Left hindlimb (tissue), 1 donor: ENCODE data around the gene SPON2.

Experiments
- DNase-seq: peaks from one replicate; pipeline ENCODE4 v3.0.0-alpha.2; 2018

Gene SPON2

DNA sequence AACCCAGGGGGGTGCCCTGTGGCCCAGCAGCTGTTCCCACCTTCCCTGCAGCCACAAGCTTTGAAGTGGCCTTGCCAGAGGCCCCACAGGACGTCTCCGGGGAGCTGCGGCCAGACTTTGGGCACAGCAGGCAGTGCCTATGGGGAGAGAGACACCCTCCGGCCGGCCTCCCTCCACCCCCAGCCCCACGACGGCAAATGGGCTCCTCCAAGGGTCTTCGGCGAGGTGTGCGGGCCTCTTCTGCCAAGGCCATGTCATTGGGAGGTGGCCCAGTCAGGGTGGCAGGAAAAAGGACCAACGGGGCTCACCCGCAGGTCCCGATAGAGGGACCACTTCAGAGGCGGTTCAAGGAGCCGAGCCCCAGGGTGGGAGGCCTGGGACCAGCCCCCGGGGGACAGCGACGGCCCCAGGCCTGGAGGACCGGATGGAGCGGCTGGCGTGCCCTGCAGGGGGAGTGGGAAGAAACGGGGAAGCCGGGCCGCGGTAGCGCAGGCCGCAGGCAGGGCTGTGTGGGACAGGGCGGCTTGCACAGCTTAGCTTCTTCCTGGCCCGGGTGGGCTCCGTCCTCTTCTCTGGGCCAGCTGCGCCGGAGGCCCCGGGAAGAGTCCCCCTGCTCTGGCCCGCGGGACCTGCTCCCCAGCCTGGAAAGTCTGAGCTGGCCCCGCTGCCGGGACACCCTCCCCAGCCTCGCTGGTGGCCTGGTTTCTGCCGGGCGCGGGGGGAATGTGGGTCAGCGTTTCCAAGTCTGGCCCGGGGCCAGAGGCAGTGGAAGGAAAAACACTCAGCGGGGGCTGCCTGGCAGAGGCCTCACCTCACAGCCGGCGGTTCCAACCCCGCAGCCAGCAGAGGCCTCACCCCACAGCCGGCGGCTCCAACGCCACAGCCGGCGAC lies 21.9 kb upstream of the SPON2 start:
- peak; percentile 79 for DNase-seq

DNA sequence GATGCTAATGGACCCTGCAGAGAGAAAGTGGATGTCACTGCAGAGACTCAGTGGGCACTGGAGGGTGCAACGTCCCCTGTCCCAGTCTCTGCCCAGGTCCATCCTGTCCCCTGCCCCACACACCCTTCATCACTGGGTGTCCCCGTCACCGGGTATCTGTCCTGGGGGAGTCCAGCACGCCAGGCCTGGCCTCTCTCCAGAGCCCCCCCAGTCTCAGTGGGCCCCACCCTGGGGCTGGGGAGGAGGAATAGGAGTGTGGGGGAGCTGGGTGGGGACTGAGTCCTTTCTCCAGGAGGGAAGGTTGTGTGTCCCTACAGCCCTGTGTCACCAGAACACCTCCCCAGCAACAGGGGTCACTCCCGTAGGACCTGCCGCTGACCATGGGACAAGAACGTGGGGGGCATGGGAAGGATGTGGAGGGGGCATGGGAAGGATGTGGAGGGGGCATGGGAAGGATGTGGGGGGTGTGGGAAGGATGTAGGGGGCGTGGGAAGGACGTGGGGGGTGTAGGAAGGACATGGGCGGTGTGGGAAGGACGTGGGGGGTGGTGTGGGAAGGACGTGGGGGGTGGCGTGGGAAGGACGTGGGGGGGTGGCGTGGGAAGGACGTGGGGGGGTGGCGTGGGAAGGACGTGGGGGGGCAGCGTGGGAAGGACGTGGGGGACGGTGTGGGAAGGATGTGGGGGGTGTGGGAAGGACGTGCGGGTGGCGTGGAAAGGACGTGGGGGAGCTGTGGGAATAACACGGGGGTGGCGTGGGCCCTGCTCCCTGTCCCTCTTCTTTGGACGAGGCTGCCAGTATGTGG lies 21.0 kb upstream of the SPON2 start:
- no peak for DNase-seq

DNA sequence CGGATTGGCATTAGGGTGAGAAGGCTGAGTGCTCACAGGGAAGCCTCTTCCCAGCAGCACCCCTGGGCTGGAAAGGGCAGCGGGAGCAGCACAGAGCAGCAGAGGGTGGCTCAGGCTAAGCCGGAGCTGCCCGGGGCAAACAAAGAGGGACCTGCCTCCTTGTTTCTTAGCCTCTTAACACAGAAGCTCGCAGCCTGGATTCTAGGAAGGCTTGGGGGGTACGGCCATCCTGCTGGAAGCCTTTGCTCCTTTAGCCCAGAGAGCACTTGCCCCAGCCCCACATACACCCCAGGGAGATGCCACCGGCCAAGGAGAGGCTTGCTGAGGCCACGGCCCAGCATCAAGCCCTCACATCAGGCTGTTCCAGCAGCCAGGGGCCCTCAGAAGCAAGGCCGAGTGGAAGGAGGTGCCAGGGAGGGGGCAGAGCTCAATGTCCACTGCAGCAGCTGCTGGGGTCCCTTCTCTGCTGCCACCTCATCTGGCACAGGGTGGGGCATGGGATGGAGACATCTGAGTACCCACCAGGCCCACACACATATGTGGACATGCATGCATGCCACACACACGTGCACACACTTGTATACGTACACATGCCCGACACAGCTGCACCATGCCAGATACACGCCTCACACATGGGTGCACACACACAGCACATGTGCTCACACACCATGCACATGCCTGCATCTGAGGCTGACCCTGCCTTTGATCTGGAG lies 20.3 kb upstream of the SPON2 start:
- DNase-seq = peak; percentile 51

DNA sequence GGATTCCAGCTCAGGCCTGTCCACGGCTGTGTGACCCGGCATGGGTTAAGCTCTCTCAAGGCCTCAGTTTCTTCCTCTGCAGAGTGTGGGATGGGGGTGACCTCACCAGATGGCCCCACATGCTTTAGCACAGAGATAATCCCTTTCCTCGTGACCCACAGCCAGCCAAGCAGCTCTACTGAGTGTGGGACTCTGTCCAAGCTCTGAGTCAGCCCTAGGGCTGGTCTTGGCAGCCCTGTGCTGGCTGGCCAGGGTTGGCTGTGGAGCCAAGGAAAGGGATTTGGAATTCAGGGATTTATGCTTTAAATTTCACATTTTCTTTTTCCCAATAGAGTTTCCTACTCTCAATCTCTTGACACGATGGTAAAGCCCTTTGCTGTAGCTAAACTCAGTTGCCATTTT lies 19.7 kb upstream of the SPON2 start:
- DNase-seq = peak; percentile 89

DNA sequence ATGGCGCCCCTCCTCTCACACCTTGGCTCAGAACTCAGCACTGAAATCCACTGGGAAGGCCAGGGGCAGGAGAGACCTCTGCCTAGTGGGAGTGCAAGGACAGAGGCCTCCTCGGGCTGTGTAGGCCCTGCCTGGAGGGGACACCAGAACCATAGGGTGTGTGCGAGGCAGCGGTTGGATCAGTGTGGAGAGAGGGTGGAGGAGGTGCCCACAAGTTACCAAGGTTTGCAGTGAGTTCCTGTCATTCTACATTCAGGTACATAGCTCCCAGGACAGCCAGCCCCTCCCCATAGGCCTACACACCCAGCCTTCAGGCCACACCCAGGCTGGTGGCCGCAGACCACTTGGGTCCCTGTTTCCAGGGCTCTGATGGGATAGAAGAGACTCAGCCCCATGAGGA lies 19.2 kb upstream of the SPON2 start:
- no peak for DNase-seq

DNA sequence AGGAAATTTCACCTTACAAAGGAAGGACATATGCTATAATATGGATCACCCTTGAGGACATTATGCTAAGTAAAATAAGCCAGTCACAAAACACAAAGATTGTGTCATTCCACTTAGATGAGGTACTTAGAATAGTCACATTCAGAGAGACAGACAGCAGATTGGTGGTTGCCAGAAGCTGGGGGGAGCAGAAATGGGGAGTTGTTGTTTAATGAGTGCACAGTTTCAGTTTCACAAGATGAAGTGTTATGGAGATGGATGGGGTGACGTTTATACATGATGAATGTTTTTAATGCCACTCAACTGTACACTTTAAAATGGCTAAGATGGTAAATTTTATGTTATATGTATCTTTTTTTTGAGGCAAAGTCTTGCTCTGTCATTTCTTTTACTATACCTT lies 14.8 kb upstream of the SPON2 start:
- no peak for DNase-seq

GRCh38 chr4:1183985-1184773 lies 11.8 kb upstream of the SPON2 start:
- no peak for DNase-seq

GRCh38 chr4:1182313-1182712 lies 9.9 kb upstream of the SPON2 start:
- DNase-seq = no peak

DNA sequence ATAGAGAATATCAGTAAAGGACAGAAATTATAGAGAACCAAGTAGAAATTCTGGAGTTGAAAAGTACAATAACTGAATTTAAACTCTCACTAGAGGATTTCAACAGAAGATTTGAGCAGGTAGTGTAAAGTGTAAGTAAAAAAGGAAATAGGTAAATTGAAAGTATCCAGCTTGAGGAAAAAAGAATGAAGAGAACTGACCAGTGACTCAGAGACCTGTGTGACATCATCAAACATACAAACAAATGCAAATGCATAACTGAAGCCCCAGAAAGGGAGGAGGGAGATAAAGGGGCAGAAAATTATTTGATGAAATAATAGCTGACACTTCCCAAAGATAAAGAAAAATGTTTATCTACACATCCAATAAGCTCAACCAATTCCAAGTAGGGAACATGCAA lies 8.3 kb upstream of the SPON2 start:
- no peak for DNase-seq

GRCh38 chr4:1179976-1180375 lies 7.6 kb upstream of the SPON2 start:
- no peak for DNase-seq

DNA sequence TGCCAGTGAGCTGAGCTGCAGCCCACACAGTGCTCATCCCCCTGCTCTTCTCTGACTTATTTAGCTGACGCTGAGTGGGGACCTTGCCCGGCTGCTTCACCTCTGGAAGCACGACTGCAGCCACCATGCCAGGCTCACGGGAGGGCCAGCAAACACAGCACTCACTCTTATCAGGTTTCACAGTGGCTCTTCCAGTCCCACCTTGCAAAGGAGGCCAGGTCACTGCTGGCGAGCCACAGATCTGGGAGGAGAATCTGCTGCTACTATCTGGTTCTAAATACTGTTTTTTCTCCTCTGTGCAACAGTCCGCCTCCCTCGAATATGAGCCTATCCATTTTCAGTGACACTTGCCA lies 6.7 kb upstream of the SPON2 start:
- no peak for DNase-seq

DNA sequence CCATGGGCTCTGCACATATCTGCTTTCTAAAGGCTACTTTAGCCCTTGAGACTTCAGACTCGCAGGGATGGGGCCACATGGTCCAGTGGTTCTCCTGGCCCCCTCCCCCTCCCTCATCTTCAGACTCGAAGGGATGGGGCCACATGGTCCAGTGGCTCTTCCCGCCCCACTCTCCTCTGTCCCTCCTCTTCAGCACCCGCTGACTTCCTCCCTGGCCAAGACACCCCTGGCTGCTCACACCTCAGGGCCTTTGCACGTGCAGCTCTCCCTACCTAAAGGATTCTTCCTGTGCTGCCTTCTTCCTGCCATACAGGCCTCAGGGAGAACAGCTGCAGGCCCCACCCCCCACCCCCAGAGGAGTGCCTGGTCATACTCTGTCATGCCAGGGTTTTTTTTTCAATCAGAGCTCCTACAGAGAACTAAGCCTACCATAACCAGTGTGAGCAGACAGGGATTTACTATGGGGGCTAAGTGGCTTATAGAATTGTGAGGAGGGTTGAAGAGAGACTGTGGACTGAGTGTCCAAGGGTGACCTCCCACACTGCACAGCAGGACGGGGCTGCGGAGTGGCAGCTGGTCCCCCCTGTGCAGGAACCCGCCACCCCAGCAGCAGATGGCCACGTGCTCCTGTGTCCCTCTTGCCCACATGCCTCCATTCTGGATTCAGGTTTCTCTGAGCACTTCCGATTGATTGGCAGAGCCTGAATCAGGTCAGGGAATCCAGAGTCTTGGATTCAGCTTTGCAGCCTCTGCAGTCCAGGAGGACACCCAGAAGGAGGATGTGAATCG lies 6.1 kb upstream of the SPON2 start:
- DNase-seq = no peak

- no peak for DNase-seq
These were observed 5.1 kb upstream of the SPON2 start for GRCh38 chr4:1177274-1178141.

DNA sequence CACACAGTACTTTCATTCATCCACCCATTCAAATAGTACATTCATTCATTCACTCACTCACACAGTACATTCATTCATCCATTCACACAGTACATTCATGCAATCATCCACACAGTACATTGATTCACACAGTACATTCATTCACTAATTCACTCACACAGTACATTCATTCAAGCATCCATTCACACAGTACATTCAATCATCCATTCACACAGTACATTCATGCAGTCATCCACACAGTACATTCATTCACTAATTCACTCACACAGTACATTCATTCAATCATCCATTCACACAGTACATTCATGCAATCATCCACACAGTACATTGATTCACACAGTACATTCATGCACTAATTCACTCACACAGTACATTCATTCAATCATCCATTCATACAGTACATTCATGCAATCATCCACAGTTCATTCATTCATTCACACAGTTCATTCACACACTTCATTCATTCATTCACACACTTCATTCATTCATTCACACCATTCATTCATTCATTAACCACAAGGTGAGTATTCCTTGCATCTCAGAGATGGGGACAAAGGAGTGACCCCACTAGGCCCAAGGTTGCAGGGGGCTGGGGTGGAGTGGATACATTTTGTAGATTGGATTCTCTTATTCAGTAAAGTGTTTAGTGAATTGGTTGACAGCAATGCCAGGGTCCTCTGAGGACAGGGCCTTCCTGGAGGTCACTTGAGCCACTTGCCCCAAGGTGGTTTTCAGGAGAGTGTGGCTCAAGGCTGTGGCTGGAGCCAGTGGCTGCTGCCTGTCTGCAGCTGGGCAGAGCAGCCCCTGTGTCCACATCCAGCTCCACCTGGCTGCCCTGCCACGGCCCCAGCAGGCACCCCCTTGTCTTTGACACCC lies 4.3 kb upstream of the SPON2 start:
- DNase-seq = no peak

- DNase-seq = no peak
These were observed 3.3 kb upstream of the SPON2 start for GRCh38 chr4:1175635-1176229.

GRCh38 chr4:1174941-1175634 lies 2.7 kb upstream of the SPON2 start:
- DNase-seq = no peak

DNA sequence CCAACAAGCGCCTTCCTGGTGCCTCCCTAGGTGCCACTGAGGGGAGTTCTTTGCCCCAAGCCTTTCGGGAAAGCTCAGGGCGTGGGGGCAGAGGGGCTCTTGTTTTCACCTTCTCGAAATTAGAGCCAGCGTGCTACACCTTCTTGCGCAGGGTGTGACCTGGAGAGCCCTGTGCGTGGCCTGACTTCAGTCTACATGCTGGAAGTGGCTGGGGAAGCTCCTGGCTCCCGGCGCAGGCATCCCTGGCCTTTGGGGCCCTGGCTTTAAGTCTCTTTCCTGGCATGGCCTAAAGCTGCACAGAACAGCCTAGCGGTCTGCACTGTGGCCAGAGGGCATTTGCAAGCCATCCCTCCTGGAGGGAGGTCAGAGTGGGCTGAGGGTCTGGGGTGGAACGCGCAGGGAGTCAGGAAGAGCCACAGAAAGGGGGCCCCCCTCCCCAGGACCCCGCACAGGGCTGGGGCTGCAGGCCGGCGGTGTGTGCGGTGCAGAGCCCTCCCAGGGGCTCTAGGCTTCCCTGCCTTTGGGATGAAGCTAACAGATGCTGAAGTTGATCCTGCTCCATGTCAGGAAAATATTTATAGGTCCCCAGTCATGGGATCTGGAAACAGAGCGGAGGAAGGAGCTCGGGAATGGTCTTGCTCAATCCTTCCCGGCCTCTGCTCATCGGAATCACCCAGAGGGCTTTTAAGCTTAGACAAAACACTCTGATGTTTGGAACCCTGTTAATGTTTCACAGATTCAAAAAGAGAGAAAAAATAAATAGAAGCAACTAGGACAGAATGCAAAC lies 781 bp upstream of the SPON2 start:
- no peak for DNase-seq
